Naive thymus-derived CD4-positive, alpha-beta T cell (primary cell): ENCODE results near the gene MOGAT1. TPM values are rescaled to one million over a fixed set of nuclear protein-coding genes. Genes with fewer than 3 reads are reported as not detected.

Experiments used
- ATAC-seq: fragments of 150-1000 bp; cut with Tn5 transposase; 2 replicates; pipeline ENCODE4 v1.10.0; 2021; ENCODE audit warnings: mild to moderate bottlenecking, moderate library complexity
- CTCF ChIA-PET: fragments of 350-600 bp; sonication (Branson Sonifier 250); formaldehyde crosslinking; loops from one replicate; lab custom pipeline; 2021; ENCODE audit warnings: antibody characterized with exemption; lab: Charles Lee
- POLR2A ChIA-PET: fragments of 350-600 bp; sonication (Branson Sonifier 250); formaldehyde crosslinking; loops from one replicate; lab custom pipeline; 2021; ENCODE audit warnings: antibody characterized with exemption, inconsistent platforms; lab: Charles Lee
- DNase-seq, 9 donors: peaks; one replicate each; pipeline versions ENCODE4 v3.0.0 to v3.0.0-alpha.2; 2020 to 2022; ENCODE audit warnings: mixed read lengths in 1 of 9
- H3K27ac ChIP-seq: one replicate; pipeline ENCODE4 v1.7.0; 2013; ENCODE audit warnings: mild to moderate bottlenecking, low read depth, low read length, moderate library complexity
- H3K27me3 ChIP-seq, 2 donors: one replicate each; pipeline ENCODE4 v1.7.0; 2013; ENCODE audit warnings: low read length in 2 of 2, mild to moderate bottlenecking in 2 of 2, moderate library complexity in 2 of 2; ENCODE audit not compliant: control insufficient read depth in 2 of 2, insufficient read depth in 2 of 2
- H3K36me3 ChIP-seq, 3 experiments: 1 replicate in 2 of 3; 2 replicates in 1 of 3; pipeline ENCODE4 v1.7.0; 2013; ENCODE audit warnings: low read length in 3 of 3, mild to moderate bottlenecking in 3 of 3, moderate library complexity in 1 of 3; ENCODE audit not compliant: insufficient read depth in 3 of 3, control insufficient read depth in 2 of 3
- H3K4me1 ChIP-seq, 2 donors: one replicate each; pipeline ENCODE4 v1.7.0; 2013; ENCODE audit warnings: low read length in 2 of 2, mild to moderate bottlenecking in 2 of 2, moderate library complexity in 1 of 2; ENCODE audit not compliant: control insufficient read depth in 2 of 2, insufficient read depth in 2 of 2
- H3K4me3 ChIP-seq: 2 replicates; pipeline ENCODE4 v1.7.0; 2013; ENCODE audit warnings: mild to moderate bottlenecking, low read length
- H3K9me3 ChIP-seq, 3 experiments: 1 replicate in 2 of 3; 2 replicates in 1 of 3; pipeline ENCODE4 v1.7.0; 2013; ENCODE audit warnings: low read length in 3 of 3; ENCODE audit not compliant: control insufficient read depth in 2 of 3
- H3K27ac Mint-ChIP-seq, 9 donors: one replicate each; pipeline ENCODE4 v1.8.0; 2020 to 2022; ENCODE audit warnings: mixed read lengths in 9 of 9, mild to moderate bottlenecking in 8 of 9, moderate library complexity in 5 of 9, inconsistent platforms in 2 of 9
- H3K27me3 Mint-ChIP-seq, 5 donors: one replicate each; pipeline ENCODE4 v1.8.0; 2021 to 2022; ENCODE audit warnings: mixed read lengths in 5 of 5, mild to moderate bottlenecking in 1 of 5
- H3K36me3 Mint-ChIP-seq, 5 donors: one replicate each; pipeline ENCODE4 v1.8.0; 2020 to 2022; ENCODE audit warnings: mixed read lengths in 5 of 5, mild to moderate bottlenecking in 3 of 5, inconsistent platforms in 1 of 5
- H3K4me1 Mint-ChIP-seq, 7 donors: one replicate each; pipeline ENCODE4 v1.8.0; 2020 to 2022; ENCODE audit warnings: mixed read lengths in 7 of 7, mild to moderate bottlenecking in 3 of 7, inconsistent platforms in 1 of 7
- H3K4me3 Mint-ChIP-seq, 10 donors: one replicate each; pipeline ENCODE4 v1.8.0; 2020 to 2022; ENCODE audit warnings: mild to moderate bottlenecking in 10 of 10, mixed read lengths in 10 of 10, moderate library complexity in 6 of 10, inconsistent platforms in 2 of 10
- H3K9me3 Mint-ChIP-seq, 11 donors: one replicate each; pipeline ENCODE4 v1.8.0; 2020 to 2022; ENCODE audit warnings: mixed read lengths in 11 of 11, mild to moderate bottlenecking in 4 of 11, inconsistent platforms in 1 of 11, moderate library complexity in 1 of 11
- intact Hi-C, 2 donors: fragments of 100-400 bp; cut with micrococcal nuclease; formaldehyde crosslinking; loops; one replicate each; pipeline ENCODE4 v1.15.1; 2023
- polyA plus RNA-seq, 2 donors: library from polyadenylated mRNA; unstranded; fragments of 300-500 nt; fragmentation: Illumina TruSeq; gene quantifications; one replicate each; pipeline ENCODE4 v1.2.3, GENCODE V29; 2021
- total RNA-seq, 6 experiments: library from RNA in 5 of 6; stranded (reverse) in 5 of 6; gene quantifications; 1 replicate in 5 of 6; 2 replicates in 1 of 6; pipeline ENCODE4 v1.2.3 and lab custom pipeline; 2021 to 2026

Gene MOGAT1
- total and polyA plus RNA-seq, 7 experiments from 2014 or later = not detected

DNA sequence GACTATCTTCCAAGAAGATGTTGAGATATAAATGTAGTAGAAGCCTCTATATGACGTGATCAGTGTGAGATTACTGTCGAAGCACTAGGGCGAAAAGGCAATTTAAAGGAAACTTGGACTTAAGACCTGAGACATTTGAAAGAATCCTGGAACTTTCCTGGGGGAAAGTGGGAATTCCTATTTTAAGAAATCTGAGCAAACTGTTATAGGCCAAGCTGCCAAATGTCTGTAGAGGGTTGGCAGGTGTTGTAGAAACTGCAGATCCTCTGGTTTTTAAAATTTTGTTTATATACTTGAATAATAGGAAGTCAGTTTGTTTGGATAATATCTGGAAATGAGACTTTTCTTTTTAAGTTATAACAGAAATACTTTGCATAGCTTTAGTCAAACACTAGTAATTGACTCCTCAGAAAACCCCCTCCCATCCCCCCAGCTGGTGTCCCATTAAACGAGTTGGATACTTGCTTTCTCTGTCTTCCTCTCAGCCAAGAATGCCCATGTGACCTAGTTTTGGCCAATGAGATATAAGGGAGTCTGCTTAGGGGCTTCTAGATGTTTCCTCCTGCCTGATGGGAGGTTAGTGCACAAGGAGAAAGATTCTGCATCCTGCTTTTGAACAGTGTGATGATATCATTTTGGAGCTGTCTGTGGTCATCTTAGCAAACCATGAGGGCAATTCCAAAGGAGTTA lies 61.2 kb downstream of the MOGAT1 start:
- H3K9me3 ChIP-seq = no peaks in the 10 kb centered on the region
- H3K27me3 ChIP-seq = no peaks in the 10 kb centered on the region
- Mint-ChIP-seq H3K4me3 (no peak overlapping the region), H3K27me3 (peaks cover 21 to 34% (median 23%) of the 10 kb centered on the region in 5 donors), H3K27ac (no peak overlapping the region), H3K36me3 (no peaks in the 10 kb centered on the region), H3K4me1 (peaks cover 0 to 7% (median 0%) of the 10 kb centered on the region in 7 donors), H3K9me3 (no peaks in the 10 kb centered on the region)
- no peaks in the 10 kb centered on the region for H3K4me1 ChIP-seq
- no peak overlapping the region for H3K4me3 ChIP-seq
- DNase-seq = no peak
- no peak for ATAC-seq
- CTCF ChIA-PET = no interaction called here
- H3K36me3 ChIP-seq = no peaks in the 10 kb centered on the region
- no peak overlapping the region for H3K27ac ChIP-seq
- intact Hi-C loops = no loop called here
- POLR2A ChIA-PET = no interaction called here

DNA sequence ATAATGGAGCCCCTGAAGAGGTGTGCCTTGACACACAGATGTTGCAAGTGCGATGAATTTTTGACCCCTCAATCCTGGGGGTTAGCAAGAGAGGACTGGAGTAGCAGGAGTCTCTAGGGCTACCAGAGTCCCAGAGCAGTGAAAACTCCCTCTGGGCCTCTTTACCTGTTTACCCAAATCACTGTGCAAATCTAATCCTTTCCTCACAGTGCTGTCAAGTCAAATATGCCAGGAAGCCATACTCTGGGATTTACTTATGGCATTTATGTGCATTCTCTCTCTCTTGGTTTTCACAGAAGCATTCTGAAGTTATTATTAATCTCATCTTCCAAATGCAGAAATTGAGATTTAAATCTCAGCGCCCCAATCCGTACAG lies 62.0 kb downstream of the MOGAT1 start:
- no peaks in the 10 kb centered on the region for H3K36me3 Mint-ChIP-seq
- DNase-seq = no peak

DNA sequence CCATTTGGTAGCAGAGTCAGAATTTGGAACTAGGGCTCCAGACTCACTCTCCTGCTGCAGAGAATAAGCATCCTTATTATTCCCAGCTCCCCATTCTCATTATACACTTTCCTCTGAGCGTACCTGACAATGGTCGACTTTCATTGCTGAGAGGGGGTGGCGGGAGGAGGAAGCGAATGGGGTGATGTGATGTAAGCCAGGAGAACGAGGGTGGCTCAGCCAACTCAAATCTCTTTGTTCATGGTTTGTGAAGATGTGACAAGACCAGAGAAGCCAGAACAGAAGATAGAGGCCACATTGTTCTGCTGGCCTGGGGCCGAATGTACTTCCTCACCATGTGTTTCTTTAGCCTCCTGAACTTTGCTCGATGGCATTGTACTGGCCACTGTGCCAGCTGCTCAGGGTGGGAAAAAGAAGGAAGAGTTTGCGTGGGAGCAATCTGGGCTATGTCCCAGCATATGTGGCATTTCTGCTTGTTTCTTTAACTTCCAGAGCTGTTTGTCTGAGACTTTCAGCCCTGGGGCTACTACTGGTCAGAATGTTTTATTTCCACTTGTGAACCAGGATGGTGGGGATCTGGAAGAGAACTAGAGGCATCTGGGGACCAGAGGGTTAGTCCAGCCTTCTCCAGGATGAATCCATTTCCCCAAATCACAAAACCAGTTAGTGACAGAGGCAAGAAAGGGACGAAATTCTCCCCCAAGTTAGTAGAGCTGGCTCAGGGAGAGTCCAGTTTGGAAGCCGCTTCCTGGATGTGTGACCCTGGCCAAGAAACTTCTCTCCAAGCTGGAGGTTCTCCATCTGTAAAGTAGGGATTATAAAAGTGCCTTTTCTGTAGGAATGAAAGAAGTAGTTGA lies 62.6 kb downstream of the MOGAT1 start:
- no peak overlapping the region for H3K27ac ChIP-seq
- Mint-ChIP-seq H3K4me1 (peaks cover 0 to 14% (median 0%) of the 10 kb centered on the region in 7 donors), H3K4me3 (no peak overlapping the region), H3K9me3 (peaks cover 0 to 3% (median 0%) of the 10 kb centered on the region in 11 donors), H3K27me3 (peaks cover 25 to 46% (median 32%) of the 10 kb centered on the region in 5 donors), H3K27ac (no peak overlapping the region), H3K36me3 (no peaks in the 10 kb centered on the region)
- H3K9me3 ChIP-seq = no peaks in the 10 kb centered on the region
- H3K27me3 ChIP-seq = no peaks in the 10 kb centered on the region
- no peak for DNase-seq
- H3K4me1 ChIP-seq = no peaks in the 10 kb centered on the region
- POLR2A ChIA-PET = no interaction called here
- ATAC-seq = no peak
- CTCF ChIA-PET = interaction anchor here (0.6 kb wide), 1 partner anchor 170 kb away, joined by 3 read pairs; no protein-coding TSS in a partner anchor
- intact Hi-C loops = no loop called here
- H3K4me3 ChIP-seq = no peak overlapping the region
- H3K36me3 ChIP-seq = no peaks in the 10 kb centered on the region

More for the DNA sequence above, 62.0 kb downstream of the MOGAT1 start:
- Mint-ChIP-seq H3K4me3 (no peak overlapping the region), H3K27me3 (peaks cover 22 to 41% (median 31%) of the 10 kb centered on the region in 5 donors), H3K27ac (no peak overlapping the region), H3K4me1 (peaks cover 0 to 7% (median 0%) of the 10 kb centered on the region in 7 donors), H3K9me3 (no peaks in the 10 kb centered on the region)
- Histone ChIP-seq H3K27me3 (no peaks in the 10 kb centered on the region), H3K4me3 (no peak overlapping the region), H3K4me1 (no peaks in the 10 kb centered on the region), H3K36me3 (no peaks in the 10 kb centered on the region), H3K9me3 (no peaks in the 10 kb centered on the region), H3K27ac (no peak overlapping the region)
- ATAC-seq = no peak
- POLR2A ChIA-PET = no interaction called here
- CTCF ChIA-PET = no interaction called here
- intact Hi-C loops = no loop called here

DNA sequence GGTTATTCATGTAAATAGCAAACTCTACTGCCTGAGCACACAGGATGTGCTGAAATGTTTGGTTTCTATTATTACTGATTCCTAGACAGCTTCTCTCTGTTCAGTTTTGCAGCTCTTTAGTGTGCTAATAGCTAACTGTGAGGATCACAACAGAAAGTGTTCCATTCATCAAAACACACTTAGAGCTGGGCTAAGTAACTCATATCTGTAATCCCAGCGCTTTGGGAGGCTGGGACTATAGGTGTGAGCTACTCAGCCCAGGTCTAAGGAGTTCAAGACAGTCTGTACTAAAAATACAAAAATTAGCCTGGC lies 63.2 kb downstream of the MOGAT1 start:
- Mint-ChIP-seq H3K4me1 (peaks cover 0 to 14% (median 0%) of the 10 kb centered on the region in 7 donors), H3K4me3 (no peak overlapping the region), H3K36me3 (no peaks in the 10 kb centered on the region), H3K27ac (no peak overlapping the region), H3K27me3 (peaks cover 22 to 45% (median 32%) of the 10 kb centered on the region in 5 donors), H3K9me3 (peaks cover 0 to 3% (median 0%) of the 10 kb centered on the region in 11 donors)
- H3K27me3 ChIP-seq = no peaks in the 10 kb centered on the region
- H3K4me3 ChIP-seq = no peak overlapping the region
- DNase-seq (no peak), ATAC-seq (no peak)
- H3K4me1 ChIP-seq = no peaks in the 10 kb centered on the region
- ChIA-PET POLR2A (no interaction called here), CTCF (interaction anchor here (0.6 kb wide), 1 partner anchor 169 kb away, joined by 3 read pairs; no protein-coding TSS in a partner anchor)
- intact Hi-C loops = no loop called here
- H3K27ac ChIP-seq = no peak overlapping the region
- no peaks in the 10 kb centered on the region for H3K36me3 ChIP-seq
- H3K9me3 ChIP-seq = no peaks in the 10 kb centered on the region

DNA sequence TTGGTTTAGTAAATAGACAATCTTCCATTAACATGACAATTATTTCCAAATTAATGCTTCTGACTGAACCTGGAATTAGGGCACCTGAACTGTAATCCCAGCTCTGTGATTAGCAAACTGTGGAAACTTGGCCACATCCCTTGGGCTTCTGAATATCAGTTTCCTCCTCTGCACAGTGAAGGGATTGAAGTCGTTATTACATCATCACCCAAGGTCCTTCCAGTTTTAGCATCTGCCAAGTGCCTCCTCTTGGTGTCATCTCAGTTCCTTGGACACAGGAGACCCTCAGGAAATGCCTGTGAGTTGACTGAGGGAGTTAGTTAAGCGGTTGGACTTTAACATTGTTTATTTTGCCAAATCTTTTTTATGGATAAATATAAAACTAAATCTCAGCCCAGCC lies 64.8 kb downstream of the MOGAT1 start:
- intact Hi-C loops = no loop called here

DNA sequence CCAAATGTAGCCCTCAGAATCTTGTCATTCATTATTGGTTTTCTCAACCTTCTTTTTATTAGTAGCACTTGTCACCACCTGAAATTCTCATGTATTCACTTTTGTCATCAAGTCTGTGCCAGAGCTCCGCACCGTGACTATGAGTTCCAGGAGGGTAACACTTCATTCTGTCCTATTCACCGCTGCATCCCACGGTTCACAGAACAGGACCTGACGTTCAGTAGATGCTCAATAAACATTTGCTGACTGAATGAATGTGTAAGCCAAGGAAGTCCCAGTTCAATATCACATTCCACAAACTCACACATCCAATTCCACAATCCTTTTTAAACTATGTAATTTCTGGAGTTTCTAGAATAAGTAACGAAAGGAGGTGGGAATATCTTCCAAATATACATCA lies 65.5 kb downstream of the MOGAT1 start:
- Mint-ChIP-seq H3K27ac (no peak overlapping the region), H3K4me3 (no peak overlapping the region), H3K36me3 (no peaks in the 10 kb centered on the region), H3K4me1 (peaks cover 0 to 7% (median 0%) of the 10 kb centered on the region in 7 donors), H3K9me3 (peaks cover 0 to 3% (median 0%) of the 10 kb centered on the region in 11 donors), H3K27me3 (peaks cover 18 to 41% (median 34%) of the 10 kb centered on the region in 5 donors)
- intact Hi-C loops = no loop called here
- POLR2A ChIA-PET = no interaction called here
- ATAC-seq (no peak), DNase-seq (no peak)
- Histone ChIP-seq H3K9me3 (no peaks in the 10 kb centered on the region), H3K27me3 (no peaks in the 10 kb centered on the region), H3K4me3 (no peak overlapping the region), H3K36me3 (no peaks in the 10 kb centered on the region), H3K4me1 (no peaks in the 10 kb centered on the region), H3K27ac (no peak overlapping the region)
- CTCF ChIA-PET = no interaction called here

More for the DNA sequence above, 64.8 kb downstream of the MOGAT1 start:
- Histone ChIP-seq H3K9me3 (no peaks in the 10 kb centered on the region), H3K27ac (no peak overlapping the region), H3K27me3 (no peaks in the 10 kb centered on the region), H3K4me1 (no peaks in the 10 kb centered on the region), H3K4me3 (no peak overlapping the region), H3K36me3 (no peaks in the 10 kb centered on the region)
- ATAC-seq (no peak), DNase-seq (no peak)
- CTCF ChIA-PET = no interaction called here
- POLR2A ChIA-PET = no interaction called here
- H3K4me1 Mint-ChIP-seq = peaks cover 0 to 7% (median 0%) of the 10 kb centered on the region in 7 donors
- no peaks in the 10 kb centered on the region for H3K36me3 Mint-ChIP-seq
- H3K9me3 Mint-ChIP-seq = peaks cover 0 to 3% (median 0%) of the 10 kb centered on the region in 11 donors
- H3K4me3 Mint-ChIP-seq = no peak overlapping the region
- peaks cover 21 to 44% (median 34%) of the 10 kb centered on the region in 5 donors for H3K27me3 Mint-ChIP-seq
- no peak overlapping the region for H3K27ac Mint-ChIP-seq
